Naive thymus-derived CD4-positive, alpha-beta T cell (primary cell): ENCODE data around the gene LMAN1L. TPM values are rescaled to one million over a fixed set of nuclear protein-coding genes. Genes with fewer than 3 reads are reported as not detected.

Experiments used
- ATAC-seq: fragments of 150-1000 bp; cut with Tn5 transposase; 2 replicates; pipeline ENCODE4 v1.10.0; 2021; ENCODE audit warnings: mild to moderate bottlenecking, moderate library complexity
- CTCF ChIA-PET: fragments of 350-600 bp; sonication (Branson Sonifier 250); formaldehyde crosslinking; loops from one replicate; lab custom pipeline; 2021; ENCODE audit warnings: antibody characterized with exemption; lab: Charles Lee
- POLR2A ChIA-PET: fragments of 350-600 bp; sonication (Branson Sonifier 250); formaldehyde crosslinking; loops from one replicate; lab custom pipeline; 2021; ENCODE audit warnings: antibody characterized with exemption, inconsistent platforms; lab: Charles Lee
- DNase-seq, 9 donors: peaks; one replicate each; pipeline versions ENCODE4 v3.0.0 to v3.0.0-alpha.2; 2020 to 2022; ENCODE audit warnings: mixed read lengths in 1 of 9
- H3K27ac ChIP-seq: one replicate; pipeline ENCODE4 v1.7.0; 2013; ENCODE audit warnings: mild to moderate bottlenecking, low read depth, low read length, moderate library complexity
- H3K27me3 ChIP-seq, 2 donors: one replicate each; pipeline ENCODE4 v1.7.0; 2013; ENCODE audit warnings: low read length in 2 of 2, mild to moderate bottlenecking in 2 of 2, moderate library complexity in 2 of 2; ENCODE audit not compliant: control insufficient read depth in 2 of 2, insufficient read depth in 2 of 2
- H3K36me3 ChIP-seq, 3 experiments: 1 replicate in 2 of 3; 2 replicates in 1 of 3; pipeline ENCODE4 v1.7.0; 2013; ENCODE audit warnings: low read length in 3 of 3, mild to moderate bottlenecking in 3 of 3, moderate library complexity in 1 of 3; ENCODE audit not compliant: insufficient read depth in 3 of 3, control insufficient read depth in 2 of 3
- H3K4me1 ChIP-seq, 2 donors: one replicate each; pipeline ENCODE4 v1.7.0; 2013; ENCODE audit warnings: low read length in 2 of 2, mild to moderate bottlenecking in 2 of 2, moderate library complexity in 1 of 2; ENCODE audit not compliant: control insufficient read depth in 2 of 2, insufficient read depth in 2 of 2
- H3K4me3 ChIP-seq: 2 replicates; pipeline ENCODE4 v1.7.0; 2013; ENCODE audit warnings: mild to moderate bottlenecking, low read length
- H3K9me3 ChIP-seq, 3 experiments: 1 replicate in 2 of 3; 2 replicates in 1 of 3; pipeline ENCODE4 v1.7.0; 2013; ENCODE audit warnings: low read length in 3 of 3; ENCODE audit not compliant: control insufficient read depth in 2 of 3
- H3K27ac Mint-ChIP-seq, 9 donors: one replicate each; pipeline ENCODE4 v1.8.0; 2020 to 2022; ENCODE audit warnings: mixed read lengths in 9 of 9, mild to moderate bottlenecking in 8 of 9, moderate library complexity in 5 of 9, inconsistent platforms in 2 of 9
- H3K27me3 Mint-ChIP-seq, 5 donors: one replicate each; pipeline ENCODE4 v1.8.0; 2021 to 2022; ENCODE audit warnings: mixed read lengths in 5 of 5, mild to moderate bottlenecking in 1 of 5
- H3K36me3 Mint-ChIP-seq, 5 donors: one replicate each; pipeline ENCODE4 v1.8.0; 2020 to 2022; ENCODE audit warnings: mixed read lengths in 5 of 5, mild to moderate bottlenecking in 3 of 5, inconsistent platforms in 1 of 5
- H3K4me1 Mint-ChIP-seq, 7 donors: one replicate each; pipeline ENCODE4 v1.8.0; 2020 to 2022; ENCODE audit warnings: mixed read lengths in 7 of 7, mild to moderate bottlenecking in 3 of 7, inconsistent platforms in 1 of 7
- H3K4me3 Mint-ChIP-seq, 10 donors: one replicate each; pipeline ENCODE4 v1.8.0; 2020 to 2022; ENCODE audit warnings: mild to moderate bottlenecking in 10 of 10, mixed read lengths in 10 of 10, moderate library complexity in 6 of 10, inconsistent platforms in 2 of 10
- H3K9me3 Mint-ChIP-seq, 11 donors: one replicate each; pipeline ENCODE4 v1.8.0; 2020 to 2022; ENCODE audit warnings: mixed read lengths in 11 of 11, mild to moderate bottlenecking in 4 of 11, inconsistent platforms in 1 of 11, moderate library complexity in 1 of 11
- intact Hi-C, 2 donors: fragments of 100-400 bp; cut with micrococcal nuclease; formaldehyde crosslinking; loops; one replicate each; pipeline ENCODE4 v1.15.1; 2023
- polyA plus RNA-seq, 2 donors: library from polyadenylated mRNA; unstranded; fragments of 300-500 nt; fragmentation: Illumina TruSeq; gene quantifications; one replicate each; pipeline ENCODE4 v1.2.3, GENCODE V29; 2021
- total RNA-seq, 6 experiments: library from RNA in 5 of 6; stranded (reverse) in 5 of 6; gene quantifications; 1 replicate in 5 of 6; 2 replicates in 1 of 6; pipeline ENCODE4 v1.2.3 and lab custom pipeline; 2021 to 2026

The LMAN1L gene
- total and polyA plus RNA-seq, 7 experiments from 2014 or later = 0.35 to 2.4 (median 1.3) TPM; not detected in 2

- H3K4me3 Mint-ChIP-seq = peak overlapping the region; percentile 87 to 97 (median 93)
- H3K36me3 Mint-ChIP-seq = peaks cover 0 to 75% (median 7%) of the 10 kb centered on the region in 5 donors
- ATAC-seq (peak; percentile 85), DNase-seq (peak; percentile 69 to 97 (median 96))
- Histone ChIP-seq H3K27ac (peak overlapping the region; percentile 92), H3K9me3 (no peaks in the 10 kb centered on the region), H3K36me3 (peaks cover 0 to 8% (median 0%) of the 10 kb centered on the region in 3 experiments), H3K4me3 (peak overlapping the region; percentile 85), H3K4me1 (peaks cover 66 to 72% of the 10 kb centered on the region in 2 donors), H3K27me3 (no peaks in the 10 kb centered on the region)
- peak overlapping the region; percentile 95 to 99 (median 98) for H3K27ac Mint-ChIP-seq
- peaks cover 0 to 2% (median 0%) of the 10 kb centered on the region in 11 donors for H3K9me3 Mint-ChIP-seq
- POLR2A ChIA-PET = interaction anchor here (0.5 to 28.9 kb wide), 10 partner anchors 8 to 838 kb away, joined by 3 to 1077 read pairs (median 4); partner anchors contain the start of genes CLK3, CSK, FAM219B and SNUPN
- peaks cover 57 to 78% (median 75%) of the 10 kb centered on the region in 7 donors for H3K4me1 Mint-ChIP-seq
- H3K27me3 Mint-ChIP-seq = no peaks in the 10 kb centered on the region
- CTCF ChIA-PET = interaction anchor here (0.7 to 26.1 kb wide), 11 partner anchors 9 to 838 kb away, joined by 3 to 1110 read pairs (median 3); partner anchors contain the start of genes CSK, SNUPN and ULK3
- intact Hi-C loops = loop anchor here (1.0 to 10.0 kb wide), 16 partner anchors 7 to 857 kb away; partner anchors contain the start of genes C15orf39 (in 2 of the 2), MPI (in 2 of the 2), ARID3B (in 1 of the 2) and CLK3 (in 1 of the 2)
Observed at GRCh38 chr15:74787251-74788041, 25.2 kb upstream of the LMAN1L start.

- Mint-ChIP-seq H3K27me3 (no peaks in the 10 kb centered on the region), H3K9me3 (peaks cover 0 to 2% (median 0%) of the 10 kb centered on the region in 11 donors), H3K27ac (peak overlapping the region; percentile 95 to 99 (median 98)), H3K4me1 (peaks cover 59 to 86% (median 82%) of the 10 kb centered on the region in 7 donors), H3K4me3 (peak overlapping the region; percentile 87 to 97 (median 93)), H3K36me3 (peaks cover 0 to 69% (median 7%) of the 10 kb centered on the region in 5 donors)
- intact Hi-C loops = loop anchor here (1.0 to 10.0 kb wide), 13 partner anchors 8 to 857 kb away; partner anchors contain the start of genes C15orf39 (in 2 of the 2), MPI (in 2 of the 2), ARID3B (in 1 of the 2) and CLK3 (in 1 of the 2)
- ChIA-PET POLR2A (interaction anchor here (1.0 to 28.9 kb wide), 8 partner anchors 8 to 837 kb away, joined by 3 to 1077 read pairs (median 9); partner anchors contain the start of genes CLK3, CSK, SNUPN and ULK3), CTCF (interaction anchor here (0.6 to 26.1 kb wide), 9 partner anchors 8 to 837 kb away, joined by 3 to 1110 read pairs (median 4); partner anchors contain the start of genes CSK, SNUPN and ULK3)
- Histone ChIP-seq H3K36me3 (peaks cover 0 to under 1% (median 0%) of the 10 kb centered on the region in 3 experiments), H3K9me3 (no peaks in the 10 kb centered on the region), H3K4me1 (peaks cover 73 to 79% of the 10 kb centered on the region in 2 donors), H3K27ac (peak overlapping the region; percentile 92), H3K4me3 (peak overlapping the region; percentile 85), H3K27me3 (no peaks in the 10 kb centered on the region)
- DNase-seq = no peak
- no peak for ATAC-seq
Observed at GRCh38 chr15:74788042-74788682, 24.5 kb upstream of the LMAN1L start.

- Mint-ChIP-seq H3K27me3 (no peaks in the 10 kb centered on the region), H3K9me3 (peaks cover 0 to 2% (median 0%) of the 10 kb centered on the region in 11 donors), H3K27ac (peak overlapping the region; percentile 95 to 99 (median 98)), H3K4me1 (peaks cover 56 to 91% (median 86%) of the 10 kb centered on the region in 7 donors), H3K36me3 (peaks cover 0 to 63% (median 7%) of the 10 kb centered on the region in 5 donors), H3K4me3 (peak overlapping the region; percentile 87 to 97 (median 93))
- ATAC-seq (peak; percentile 15), DNase-seq (peak in 8 of 9 donors; percentile 60 to 71 (median 68))
- POLR2A ChIA-PET = interaction anchor here (1.1 to 28.9 kb wide), 7 partner anchors 8 to 837 kb away, joined by 3 to 1077 read pairs (median 13); partner anchors contain the start of genes CLK3, CSK, SNUPN and ULK3
- Histone ChIP-seq H3K4me3 (peak overlapping the region; percentile 85), H3K36me3 (no peaks in the 10 kb centered on the region), H3K4me1 (peaks cover 78 to 85% of the 10 kb centered on the region in 2 donors), H3K27ac (peak overlapping the region; percentile 92), H3K27me3 (no peaks in the 10 kb centered on the region), H3K9me3 (no peaks in the 10 kb centered on the region)
- CTCF ChIA-PET = interaction anchor here (0.6 to 26.1 kb wide), 6 partner anchors 10 to 171 kb away, joined by 3 to 1110 read pairs (median 6); partner anchors contain the start of genes CSK and ULK3
- intact Hi-C loops = loop anchor here (1.0 to 10.0 kb wide), 13 partner anchors 8 to 856 kb away; partner anchors contain the start of genes C15orf39 (in 2 of the 2), MPI (in 2 of the 2), ARID3B (in 1 of the 2) and CLK3 (in 1 of the 2)
Observed at GRCh38 chr15:74788683-74789151, 23.9 kb upstream of the LMAN1L start.

GRCh38 chr15:74789171-74789631 lies 23.4 kb upstream of the LMAN1L start:
- Mint-ChIP-seq H3K36me3 (peaks cover 0 to 59% (median 7%) of the 10 kb centered on the region in 5 donors), H3K27ac (peak overlapping the region; percentile 95 to 99 (median 98)), H3K9me3 (peaks cover 0 to 2% (median 0%) of the 10 kb centered on the region in 11 donors), H3K4me1 (peaks cover 54 to 92% (median 87%) of the 10 kb centered on the region in 7 donors), H3K27me3 (no peaks in the 10 kb centered on the region), H3K4me3 (peak overlapping the region; percentile 87 to 97 (median 93))
- Histone ChIP-seq H3K27ac (peak overlapping the region; percentile 92), H3K36me3 (no peaks in the 10 kb centered on the region), H3K4me3 (peak overlapping the region; percentile 85), H3K9me3 (no peaks in the 10 kb centered on the region), H3K4me1 (peaks cover 83 to 90% of the 10 kb centered on the region in 2 donors), H3K27me3 (no peaks in the 10 kb centered on the region)
- peak in 2 of 9 donors; percentile 31 to 46 for DNase-seq
- POLR2A ChIA-PET = interaction anchor here (0.6 to 28.9 kb wide), 3 partner anchors 8 to 98 kb away, joined by 3 to 1077 read pairs (median 1077); partner anchors contain the start of gene CSK
- intact Hi-C loops = loop anchor here (5.0 to 10.0 kb wide), 10 partner anchors 83 to 856 kb away; partner anchors contain the start of genes C15orf39 (in 2 of the 2), MPI (in 2 of the 2), ARID3B (in 1 of the 2) and CLK3 (in 1 of the 2)
- CTCF ChIA-PET = interaction anchor here (0.6 to 26.1 kb wide), 4 partner anchors 9 to 631 kb away, joined by 3 to 1110 read pairs (median 24); partner anchors contain the start of gene CSK
- no peak for ATAC-seq

GRCh38 chr15:74789741-74790079 lies 22.9 kb upstream of the LMAN1L start:
- CTCF ChIA-PET = interaction anchor here (0.6 to 26.1 kb wide), 4 partner anchors 13 to 630 kb away, joined by 3 to 1110 read pairs (median 3); partner anchors contain the start of gene CSK
- peaks cover 0 to 2% (median 0%) of the 10 kb centered on the region in 11 donors for H3K9me3 Mint-ChIP-seq
- H3K27ac Mint-ChIP-seq = peak overlapping the region; percentile 95 to 99 (median 98)
- H3K4me3 ChIP-seq = peak overlapping the region; percentile 85
- H3K9me3 ChIP-seq = no peaks in the 10 kb centered on the region
- H3K27me3 Mint-ChIP-seq = no peaks in the 10 kb centered on the region
- peak overlapping the region; percentile 92 for H3K27ac ChIP-seq
- ATAC-seq (no peak), DNase-seq (no peak)
- no peaks in the 10 kb centered on the region for H3K27me3 ChIP-seq
- H3K4me3 Mint-ChIP-seq = peak overlapping the region; percentile 87 to 97 (median 93)
- peaks cover 53 to 94% (median 88%) of the 10 kb centered on the region in 7 donors for H3K4me1 Mint-ChIP-seq
- H3K36me3 Mint-ChIP-seq = peaks cover 0 to 54% (median 7%) of the 10 kb centered on the region in 5 donors
- peaks cover 84 to 95% of the 10 kb centered on the region in 2 donors for H3K4me1 ChIP-seq
- POLR2A ChIA-PET = interaction anchor here (0.6 to 28.9 kb wide), 3 partner anchors 7 to 98 kb away, joined by 3 to 1077 read pairs (median 1077); partner anchors contain the start of gene CSK
- intact Hi-C loops = loop anchor here (5.0 to 10.0 kb wide), 10 partner anchors 83 to 855 kb away; partner anchors contain the start of genes C15orf39 (in 2 of the 2), MPI (in 2 of the 2), ARID3B (in 1 of the 2) and CLK3 (in 1 of the 2)
- H3K36me3 ChIP-seq = no peaks in the 10 kb centered on the region
